GM19397 (cell line): ENCODE results near the gene ANXA10.
"Not testable (repeated sequence)": the region's sequence is repeated elsewhere in the genome, so short reads cannot be mapped to it uniquely, and the experiment has no call there.

Source experiments
- ATAC-seq: cut with Tn5 transposase; IDR thresholded peaks from one replicate; pipeline ENCODE4 v1.9.1; 2021; ENCODE audit warnings: mild to moderate bottlenecking, moderate library complexity; ENCODE audit not compliant: unreplicated experiment

Gene ANXA10, protein sequence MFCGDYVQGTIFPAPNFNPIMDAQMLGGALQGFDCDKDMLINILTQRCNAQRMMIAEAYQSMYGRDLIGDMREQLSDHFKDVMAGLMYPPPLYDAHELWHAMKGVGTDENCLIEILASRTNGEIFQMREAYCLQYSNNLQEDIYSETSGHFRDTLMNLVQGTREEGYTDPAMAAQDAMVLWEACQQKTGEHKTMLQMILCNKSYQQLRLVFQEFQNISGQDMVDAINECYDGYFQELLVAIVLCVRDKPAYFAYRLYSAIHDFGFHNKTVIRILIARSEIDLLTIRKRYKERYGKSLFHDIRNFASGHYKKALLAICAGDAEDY

DNA sequence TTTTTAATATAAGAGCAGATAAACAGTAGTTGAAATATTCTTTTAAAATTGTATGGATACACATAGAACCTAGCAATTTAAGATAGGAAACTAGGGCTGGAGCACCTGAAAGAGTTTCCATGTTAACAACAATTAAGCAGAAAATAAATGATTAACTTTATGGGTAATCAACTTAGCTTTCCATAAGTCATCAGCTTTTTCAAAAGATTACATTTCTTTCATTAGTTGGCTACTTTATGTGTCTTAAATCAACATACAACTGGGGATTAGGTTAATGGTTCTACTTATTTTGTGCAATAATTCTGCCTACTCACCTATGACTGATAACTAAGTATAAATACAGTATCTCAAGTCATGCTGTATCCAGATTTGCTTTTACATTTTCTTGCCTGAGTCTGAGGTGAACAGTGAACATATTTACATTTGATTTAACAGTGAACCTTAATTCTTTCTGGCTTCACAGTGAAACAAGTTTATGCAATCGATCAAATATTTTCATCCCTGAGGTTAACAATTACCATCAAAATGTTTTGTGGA lies at the start of gene ANXA10:
ANXA10 (plus strand) TSS at position 362 of the 537 bp plus-strand sequence; CDS start at position 526, 164 bp downstream.
- ATAC-seq = no peak

DNA sequence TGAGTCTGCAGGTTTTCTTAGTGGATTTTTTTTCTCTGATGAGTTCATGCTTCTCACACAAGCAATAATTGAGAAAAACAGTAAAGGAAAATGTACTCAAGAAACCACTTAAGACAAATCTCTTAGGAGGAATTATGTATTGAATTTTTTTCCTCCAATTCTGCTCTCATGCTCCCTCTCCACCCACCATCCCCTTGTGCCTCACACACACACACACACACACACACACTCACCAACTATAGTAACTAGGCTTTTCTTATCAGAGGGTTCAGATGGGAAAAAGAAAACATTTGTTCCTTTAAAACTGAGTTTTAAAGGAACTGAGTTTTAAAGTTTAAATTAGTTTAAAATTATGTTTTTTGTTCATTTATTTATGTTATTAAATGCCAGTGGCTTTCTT lies 47.0 kb upstream of the ANXA10 start:
- no peak for ATAC-seq

DNA sequence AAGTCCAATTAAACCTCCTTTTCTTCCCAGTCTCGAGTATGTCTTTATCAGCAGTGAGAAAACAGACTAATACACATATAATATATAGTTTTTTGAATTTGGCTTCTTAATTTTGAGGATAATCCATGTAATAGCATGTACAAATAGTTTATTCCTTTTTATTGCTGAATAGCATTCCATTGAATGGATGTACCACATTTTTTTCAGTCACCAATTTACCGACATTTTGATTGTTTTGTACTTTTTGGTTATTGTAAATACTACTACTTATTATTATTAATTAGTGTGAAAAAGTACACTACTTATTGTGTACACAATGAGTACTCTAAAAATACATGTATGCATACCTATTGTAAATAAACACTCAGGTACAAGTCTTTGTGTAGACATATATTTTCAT lies 42.3 kb upstream of the ANXA10 start:
- no peak for ATAC-seq

DNA sequence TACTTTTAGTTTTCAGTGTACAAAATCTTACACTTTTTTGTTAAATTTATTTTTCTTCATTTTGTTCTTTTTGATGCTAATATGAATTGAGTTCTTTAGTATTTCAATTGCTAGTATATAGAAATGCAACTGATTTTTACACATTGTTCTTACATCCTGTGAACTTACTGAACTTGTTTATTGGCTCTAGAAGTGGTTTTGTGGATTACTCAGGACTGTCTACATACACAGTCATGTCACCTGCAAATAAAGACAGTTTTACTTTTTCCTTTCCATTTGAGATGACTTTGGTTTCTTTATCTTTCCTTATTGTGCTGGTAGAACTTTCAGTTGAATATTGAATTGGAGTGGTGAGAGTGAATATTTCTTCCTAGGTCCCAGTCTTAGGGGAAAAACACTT lies 40.8 kb upstream of the ANXA10 start:
- no peak for ATAC-seq

DNA sequence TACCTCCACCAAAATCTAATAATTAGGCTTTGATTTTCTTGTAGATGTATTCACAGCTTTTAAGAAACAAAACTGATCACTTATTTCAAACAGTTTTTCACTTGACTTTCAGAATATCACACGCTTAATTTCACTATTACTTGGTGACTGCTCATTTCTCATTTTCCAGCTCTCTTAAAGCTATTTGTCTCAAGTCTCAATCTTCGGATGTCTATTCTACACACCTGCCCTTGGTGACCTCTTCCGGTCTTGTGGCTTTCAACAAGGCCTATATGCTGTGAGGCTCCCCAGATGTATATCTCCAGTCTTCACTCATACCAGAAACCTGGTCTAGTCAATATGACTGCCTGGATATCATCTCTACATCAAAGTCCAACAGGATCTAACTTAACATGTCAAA lies 34.9 kb upstream of the ANXA10 start:
- peak; percentile 72 for ATAC-seq

DNA sequence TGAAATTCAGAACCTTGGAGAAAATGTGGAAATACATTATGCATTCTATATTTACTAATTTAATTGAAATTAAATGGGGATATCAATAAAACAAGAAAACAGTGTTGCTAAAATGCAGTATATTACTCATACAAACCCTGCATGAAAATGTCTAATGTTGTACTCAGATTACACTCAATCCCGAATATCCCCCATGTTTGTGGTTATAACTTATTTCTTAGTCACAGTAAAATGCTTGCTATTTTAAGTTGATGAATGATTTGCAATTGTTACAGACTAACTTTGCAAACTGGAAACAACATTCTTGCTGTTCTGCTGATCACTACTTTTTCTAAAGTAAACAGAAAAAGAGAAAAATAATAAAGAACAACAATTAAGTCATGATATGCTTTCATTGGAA lies 33.1 kb upstream of the ANXA10 start:
- ATAC-seq = no peak

DNA sequence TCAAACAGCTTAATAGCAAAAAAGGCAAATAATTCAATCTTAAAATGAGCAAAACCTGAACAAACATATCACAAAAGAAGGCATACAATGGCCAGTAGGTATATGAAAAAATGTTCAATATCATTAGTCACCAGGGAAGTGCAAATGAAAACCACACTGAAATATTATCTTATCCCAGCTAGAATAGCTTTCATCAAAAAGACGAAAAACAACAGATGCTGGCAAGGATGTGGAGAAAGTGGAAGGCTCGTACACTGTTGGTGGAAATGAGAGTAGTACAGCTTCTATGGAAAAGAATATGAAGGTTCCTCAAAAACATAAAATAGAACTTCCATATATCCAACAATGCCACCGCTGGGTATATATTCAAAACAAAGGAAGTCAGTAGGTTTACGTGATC lies 29.3 kb upstream of the ANXA10 start:
- ATAC-seq = no peak

DNA sequence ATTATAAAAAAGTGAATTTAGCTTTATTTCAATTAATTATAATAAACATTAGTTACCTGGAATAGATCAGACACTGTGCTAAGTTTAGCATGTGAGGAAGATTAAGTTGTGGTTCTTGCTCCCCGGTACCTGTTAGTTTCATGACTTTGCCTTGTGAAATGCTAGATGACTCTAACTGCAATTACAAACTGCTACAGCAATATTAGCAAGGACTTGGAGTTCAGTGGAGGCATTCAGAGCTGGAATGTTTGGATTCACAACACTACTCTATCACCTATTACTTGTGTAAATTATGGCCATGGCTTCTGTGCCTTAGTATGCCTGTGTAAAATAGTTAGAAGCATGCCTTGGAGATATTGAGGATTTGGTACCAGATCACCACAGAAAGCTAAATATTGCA lies 21.4 kb upstream of the ANXA10 start:
- no peak for ATAC-seq

DNA sequence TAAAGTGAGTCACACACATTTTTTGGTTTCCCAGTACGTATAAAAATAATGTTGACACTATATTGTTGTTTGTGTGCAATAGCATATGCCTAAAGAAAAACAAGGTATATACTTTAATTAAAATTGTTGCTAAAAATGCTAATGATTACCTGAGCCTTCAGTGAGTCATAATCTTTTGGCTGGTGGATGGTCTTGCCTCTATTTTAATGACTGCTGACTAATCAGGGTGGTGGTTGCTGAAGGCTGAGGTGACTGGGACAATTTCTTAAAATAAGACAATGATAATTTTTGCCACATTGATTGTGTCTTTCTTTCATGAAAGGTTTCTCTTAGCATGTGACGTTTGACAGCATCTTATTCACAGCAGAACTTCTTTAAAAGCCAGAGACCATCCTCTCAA lies 21.0 kb upstream of the ANXA10 start:
- ATAC-seq = no peak

DNA sequence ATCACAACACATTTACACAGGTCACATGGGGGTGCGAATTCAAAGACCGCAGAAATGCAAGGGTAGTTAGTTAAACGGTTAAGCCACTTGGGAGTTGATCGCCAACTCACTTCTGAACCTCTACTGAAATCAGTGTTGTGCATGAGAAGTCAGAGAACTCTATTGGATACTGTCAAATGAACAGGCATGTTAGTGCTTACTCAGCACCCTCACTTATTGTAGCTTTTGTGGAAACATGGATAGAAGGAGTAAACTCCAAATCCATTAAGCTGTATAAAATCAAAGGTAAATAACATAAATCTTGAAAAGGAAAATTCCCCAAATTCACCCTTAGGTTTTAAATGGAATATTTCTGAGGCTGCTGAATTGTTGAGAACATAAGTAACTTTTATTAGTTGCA lies 17.5 kb upstream of the ANXA10 start:
- ATAC-seq = no peak

DNA sequence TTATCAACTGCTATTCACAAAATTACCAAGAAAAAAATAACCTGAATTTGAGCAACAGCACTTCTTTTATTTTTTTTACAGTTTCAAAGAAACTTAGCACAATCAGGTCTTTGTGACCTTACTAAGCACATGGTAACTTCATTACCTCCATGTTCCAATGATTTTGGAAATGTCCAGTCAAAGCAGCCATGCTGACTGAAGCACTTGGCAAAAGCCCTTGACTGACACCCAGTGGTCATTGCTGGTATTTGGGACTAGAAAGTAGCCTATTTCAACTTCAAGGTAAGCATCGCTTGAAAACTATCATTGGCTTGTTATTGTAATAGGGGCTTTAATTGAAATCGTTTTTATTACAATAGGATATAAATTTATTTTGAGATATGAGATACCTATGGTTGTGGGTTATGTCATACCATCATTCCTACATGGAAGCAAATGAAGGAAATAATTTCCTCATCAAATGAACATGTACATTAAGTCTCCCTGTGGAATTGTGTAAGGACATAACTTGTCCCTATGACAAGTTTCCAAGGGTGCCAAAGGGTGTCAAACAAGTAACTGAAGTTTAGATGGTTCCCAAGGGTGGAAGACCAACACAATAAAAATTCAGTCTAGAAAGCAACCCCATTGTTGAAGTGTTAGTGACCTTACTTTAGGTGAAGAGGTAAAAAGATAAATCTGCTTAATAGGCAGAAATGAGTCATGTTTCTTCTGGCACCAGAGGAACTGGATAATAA lies 15.2 kb upstream of the ANXA10 start:
- peak; percentile 79 for ATAC-seq

DNA sequence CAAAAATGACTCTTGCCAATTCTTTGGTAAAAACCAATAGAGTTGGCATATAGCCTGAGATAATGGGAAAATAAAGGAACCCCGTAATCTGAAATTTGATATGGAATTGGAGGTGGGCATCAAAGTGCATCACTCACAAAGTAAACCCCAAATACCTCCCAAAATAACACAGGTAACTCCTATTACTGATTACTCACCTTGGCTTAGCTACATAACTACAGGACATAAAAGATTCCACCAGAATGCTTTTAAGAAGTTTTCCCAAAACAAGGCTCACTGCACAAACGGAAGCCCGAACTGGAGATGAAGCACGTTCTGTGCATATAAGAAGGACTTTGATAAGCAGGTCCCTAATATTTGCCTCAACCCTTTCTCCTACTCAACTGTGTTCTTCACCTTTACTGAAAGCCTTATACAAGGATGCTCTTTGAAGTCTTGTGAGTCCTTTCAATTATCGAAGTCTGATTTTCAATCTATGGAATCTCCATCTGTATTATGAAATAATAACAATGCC lies 14.6 kb upstream of the ANXA10 start:
- ATAC-seq = no peak

DNA sequence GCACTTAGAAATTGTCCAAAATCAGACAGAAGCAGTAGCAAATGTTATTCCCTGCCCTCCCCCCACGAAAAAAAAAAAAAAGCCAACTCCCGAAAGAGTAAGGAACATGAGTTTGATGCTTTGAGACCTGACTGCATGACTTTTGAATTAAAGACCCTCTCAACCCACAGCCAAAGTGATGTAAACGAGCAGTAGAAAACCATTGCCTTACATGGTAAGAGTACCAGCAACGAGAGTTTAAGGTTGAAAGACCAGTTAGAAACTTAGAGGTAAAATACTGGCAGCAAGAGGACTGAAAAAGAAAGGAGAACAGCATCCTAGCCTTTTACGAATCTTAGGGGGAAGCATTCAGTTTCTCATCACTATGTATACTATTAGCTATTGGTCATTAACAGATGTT lies 10.0 kb upstream of the ANXA10 start:
- ATAC-seq = no peak

DNA sequence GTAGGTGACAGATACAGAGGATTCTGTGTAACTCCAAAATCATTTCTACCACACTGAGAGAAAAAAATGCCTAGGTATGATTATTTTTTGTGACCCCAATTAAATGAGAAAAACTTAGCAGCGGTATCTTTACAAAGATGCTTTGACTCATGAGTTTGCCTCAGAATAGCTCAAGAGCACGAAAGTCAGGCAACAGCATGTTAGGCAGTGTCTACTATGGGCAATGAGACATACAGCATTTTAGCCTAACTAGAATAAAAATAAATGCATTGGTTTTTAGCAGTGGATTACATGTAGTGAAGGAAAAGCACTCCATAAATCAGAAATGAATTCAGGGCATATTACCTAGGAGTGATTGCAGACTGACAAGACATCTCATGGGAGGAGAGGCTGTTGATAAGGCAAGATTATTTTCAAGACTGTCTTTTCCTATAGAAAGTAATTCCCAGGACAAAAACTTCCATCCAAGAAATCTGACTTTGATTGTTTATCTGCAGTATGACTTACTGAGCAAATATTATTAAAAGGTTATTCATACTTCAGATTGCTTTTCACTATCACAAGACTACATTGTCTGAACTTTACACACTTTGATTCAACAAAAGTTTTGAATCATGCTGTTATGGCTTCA lies 3.6 kb downstream of the ANXA10 start:
- no peak for ATAC-seq

DNA sequence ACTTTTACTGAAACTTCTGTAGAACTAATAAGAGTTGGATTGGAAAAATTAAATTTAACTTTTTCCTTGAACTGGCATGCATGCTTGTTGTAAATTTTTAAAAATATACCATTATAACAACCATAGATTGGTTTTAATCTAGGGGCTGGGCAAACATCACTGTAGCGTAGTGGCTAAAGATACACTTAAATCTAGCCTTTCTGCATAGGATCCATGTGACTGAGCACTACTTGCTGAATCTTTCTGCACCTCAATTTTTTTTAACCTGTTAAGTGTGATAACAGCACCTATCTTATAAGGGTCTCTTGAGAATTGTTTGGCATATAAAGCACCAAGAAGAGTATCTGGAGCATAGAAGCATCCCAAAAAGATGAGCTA lies 4.1 kb downstream of the ANXA10 start:
- ATAC-seq = no peak

DNA sequence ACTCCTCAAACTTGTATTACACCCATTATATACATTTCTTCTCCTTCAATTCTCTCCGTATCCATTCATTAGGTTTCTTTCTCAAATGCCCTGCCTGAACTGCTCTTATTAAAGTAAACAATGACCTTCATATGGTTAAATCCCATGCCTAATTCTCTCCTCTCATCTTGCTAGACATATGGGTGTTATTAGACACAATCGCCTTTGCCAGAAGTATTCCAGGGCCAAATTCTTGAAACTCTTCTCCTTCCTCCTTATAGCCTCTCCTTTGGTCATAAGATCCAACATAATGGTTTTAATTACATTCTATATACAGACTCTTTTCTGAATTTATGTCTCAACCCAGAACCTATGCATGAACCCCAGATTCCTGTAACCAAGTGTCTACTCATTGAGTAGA lies 4.8 kb downstream of the ANXA10 start:
- ATAC-seq = no peak

DNA sequence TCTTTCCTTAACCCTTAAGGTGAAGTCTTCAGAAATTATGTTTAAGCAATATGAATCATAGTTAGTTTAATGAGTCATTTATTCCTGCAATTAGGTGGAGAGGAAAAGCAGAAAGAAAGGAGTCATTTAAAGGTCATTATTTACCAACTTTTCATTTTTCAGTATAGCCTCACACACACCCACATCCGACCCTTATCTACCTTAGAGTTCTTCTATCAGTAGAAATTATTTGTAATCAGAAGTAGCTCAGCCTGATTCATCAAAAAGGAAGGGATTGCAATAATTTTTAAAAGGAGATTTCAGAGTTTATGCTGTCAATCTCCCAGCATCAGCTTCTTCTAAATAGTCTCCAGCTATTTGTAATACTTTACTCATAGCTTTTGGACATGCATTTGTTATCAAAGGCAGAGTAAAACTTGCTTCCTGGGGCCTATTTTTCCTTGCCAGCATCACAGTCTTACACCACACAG lies 5.9 kb downstream of the ANXA10 start:
- ATAC-seq = no peak

DNA sequence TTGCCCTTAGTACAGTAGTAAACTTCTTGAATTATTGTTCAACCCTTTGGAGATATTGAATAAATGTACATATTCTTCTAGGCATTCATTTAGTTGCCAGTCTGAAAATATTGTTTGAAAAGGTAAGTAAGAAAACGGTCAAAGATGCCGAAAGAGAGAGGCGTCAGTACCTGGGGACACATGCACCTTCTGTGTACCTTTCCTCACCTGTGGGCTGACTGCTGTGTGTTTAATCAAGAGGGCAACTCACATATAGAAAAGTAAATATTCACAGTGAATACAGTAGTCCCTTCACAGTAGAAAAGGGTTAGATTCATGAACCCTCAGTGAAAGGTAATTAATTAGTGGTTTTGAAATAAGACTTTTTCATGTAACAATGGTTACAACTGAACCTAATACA lies 6.9 kb downstream of the ANXA10 start:
- no peak for ATAC-seq

DNA sequence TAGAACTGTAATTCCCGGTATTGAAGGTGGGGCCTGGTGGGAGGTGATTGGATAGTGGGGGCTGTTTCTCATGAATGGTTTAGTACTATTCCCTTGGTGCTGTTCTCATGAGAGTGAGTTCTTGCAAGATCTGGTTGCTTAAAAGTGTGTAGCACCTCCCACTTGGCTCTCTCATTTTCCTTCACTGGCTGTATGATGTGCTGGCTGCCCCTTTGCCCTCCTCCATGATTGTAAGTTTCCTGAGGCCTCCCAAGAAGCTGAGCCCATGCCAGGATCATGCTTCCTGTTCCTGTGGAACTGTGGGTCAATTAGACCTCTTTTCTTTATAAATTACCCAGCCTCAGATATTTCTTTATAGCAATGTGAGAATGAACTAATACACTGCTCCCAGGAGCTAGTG lies 8.7 kb downstream of the ANXA10 start:
- no peak for ATAC-seq

DNA sequence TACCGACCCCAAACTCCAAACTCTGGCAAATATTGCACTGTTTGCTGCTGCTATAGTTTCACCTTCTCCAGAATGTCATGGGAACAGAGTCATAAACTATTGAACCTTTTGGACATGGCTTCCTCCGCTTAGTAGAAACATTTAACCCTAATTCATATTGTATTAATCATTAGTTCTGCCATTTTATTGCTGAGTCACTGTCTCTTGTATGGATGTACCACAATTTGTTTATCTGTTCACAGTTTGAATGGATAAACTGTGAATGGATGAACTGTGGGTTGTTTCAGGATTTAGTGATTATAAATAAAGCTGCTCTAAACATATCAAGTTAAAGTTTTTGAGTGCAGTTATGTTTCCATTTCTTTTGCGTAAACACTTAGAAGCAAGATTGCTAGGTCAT lies 10.1 kb downstream of the ANXA10 start:
- ATAC-seq = no peak

DNA sequence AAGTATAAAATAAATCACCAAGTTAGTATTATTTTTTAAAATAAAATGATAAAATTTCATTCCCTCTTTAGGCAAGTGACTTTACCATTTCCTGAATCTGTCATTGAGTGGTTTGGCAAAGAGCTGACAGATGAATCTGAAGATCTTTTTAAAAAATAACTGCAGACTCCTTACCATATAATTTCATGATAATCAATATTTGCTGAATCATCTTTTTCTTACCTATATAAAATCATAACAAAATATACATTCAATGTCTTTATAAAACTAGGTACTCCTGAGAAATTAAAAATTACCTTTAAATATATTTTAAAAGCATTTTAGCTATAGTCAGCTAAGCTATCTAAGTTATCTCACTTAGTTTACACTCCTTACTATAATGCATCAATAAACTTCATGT lies 17.2 kb downstream of the ANXA10 start:
- ATAC-seq = no peak

DNA sequence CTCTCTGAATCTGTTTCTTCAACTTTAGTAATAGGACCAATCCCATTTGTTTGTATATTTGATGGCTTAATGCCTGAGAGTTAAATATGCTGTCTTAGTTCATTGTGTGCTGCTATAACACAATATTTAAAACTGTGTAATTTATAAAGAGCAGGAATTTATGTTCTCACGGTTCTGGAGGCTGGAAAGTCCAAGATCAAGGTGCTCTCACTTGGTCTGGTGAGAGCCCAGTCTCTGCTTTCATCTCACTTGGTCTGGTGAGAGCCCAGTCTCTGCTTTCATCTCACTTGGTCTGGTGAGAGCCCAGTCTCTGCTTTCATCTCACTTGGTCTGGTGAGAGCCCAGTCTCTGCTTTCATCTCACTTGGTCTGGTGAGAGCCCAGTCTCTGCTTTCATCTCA lies 20.7 kb downstream of the ANXA10 start:
- ATAC-seq = not testable (repeated sequence)
